BE2C (cell line): ENCODE data around the gene PPP5C.
A peak's percentile ranks its signal among the peaks of the same experiment; 100 is the strongest.

ENCODE experiments used
- DNase-seq: peaks from one replicate; pipeline ENCODE4 v3.0.0-alpha.2; 2020
- H3K27me3 ChIP-seq: fragments of 250-450 bp; sonication (Bioruptor Pico); 2 replicates; pipeline ENCODE4 v1.5.1; 2020; ENCODE audit warnings: mild to moderate bottlenecking
- H3K36me3 ChIP-seq: fragments of 250-450 bp; sonication (Bioruptor Pico); 2 replicates; pipeline ENCODE4 v1.5.1; 2020; ENCODE audit warnings: mild to moderate bottlenecking
- H3K4me1 ChIP-seq: fragments of 250-450 bp; sonication (Bioruptor Pico); 2 replicates; pipeline ENCODE4 v1.5.1; 2020
- H3K4me3 ChIP-seq: 2 replicates; pipeline ENCODE4 v1.5.1; 2011; ENCODE audit warnings: low read depth, low read length
- H3K9me3 ChIP-seq: fragments of 250-450 bp; sonication (Bioruptor Pico); 2 replicates; pipeline ENCODE4 v1.5.1; 2020
- TF ChIP-seq, protein P1 (sequence below): IDR thresholded peaks from 2 replicates; pipeline ENCODE4 v1.5.1; 2012; ENCODE audit warnings: mild to moderate bottlenecking, low read depth, low read length

PPP5C gene

DNA sequence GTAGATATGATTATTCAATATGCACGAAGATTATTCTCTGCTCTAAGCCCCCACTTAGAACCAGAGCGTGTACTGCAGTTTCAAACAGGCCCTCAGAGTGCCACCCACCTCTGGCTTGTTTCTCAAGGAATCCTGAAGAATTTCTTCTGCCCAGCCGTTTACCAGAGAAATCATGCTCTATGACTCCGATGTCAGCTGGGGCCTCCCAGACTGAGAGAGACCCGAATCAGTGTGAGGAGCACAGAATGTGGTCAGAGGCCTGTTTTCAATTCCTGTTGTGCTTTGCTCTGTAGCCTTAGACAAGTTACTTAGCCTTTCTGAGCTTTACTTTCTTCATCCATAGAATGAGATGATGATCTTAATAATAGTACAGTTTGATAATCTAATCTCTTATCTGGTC is 76.3 kb downstream of the PPP5C start:
- H3K4me1 ChIP-seq, result no peaks in the 10 kb centered on the region
- H3K9me3 ChIP-seq, result no peaks in the 10 kb centered on the region
- H3K27me3 ChIP-seq, result no peaks in the 10 kb centered on the region; the same call in 1 of the 2 replicates
- no peak for DNase-seq
- TF ChIP-seq, protein P1, sequence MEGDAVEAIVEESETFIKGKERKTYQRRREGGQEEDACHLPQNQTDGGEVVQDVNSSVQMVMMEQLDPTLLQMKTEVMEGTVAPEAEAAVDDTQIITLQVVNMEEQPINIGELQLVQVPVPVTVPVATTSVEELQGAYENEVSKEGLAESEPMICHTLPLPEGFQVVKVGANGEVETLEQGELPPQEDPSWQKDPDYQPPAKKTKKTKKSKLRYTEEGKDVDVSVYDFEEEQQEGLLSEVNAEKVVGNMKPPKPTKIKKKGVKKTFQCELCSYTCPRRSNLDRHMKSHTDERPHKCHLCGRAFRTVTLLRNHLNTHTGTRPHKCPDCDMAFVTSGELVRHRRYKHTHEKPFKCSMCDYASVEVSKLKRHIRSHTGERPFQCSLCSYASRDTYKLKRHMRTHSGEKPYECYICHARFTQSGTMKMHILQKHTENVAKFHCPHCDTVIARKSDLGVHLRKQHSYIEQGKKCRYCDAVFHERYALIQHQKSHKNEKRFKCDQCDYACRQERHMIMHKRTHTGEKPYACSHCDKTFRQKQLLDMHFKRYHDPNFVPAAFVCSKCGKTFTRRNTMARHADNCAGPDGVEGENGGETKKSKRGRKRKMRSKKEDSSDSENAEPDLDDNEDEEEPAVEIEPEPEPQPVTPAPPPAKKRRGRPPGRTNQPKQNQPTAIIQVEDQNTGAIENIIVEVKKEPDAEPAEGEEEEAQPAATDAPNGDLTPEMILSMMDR, result no peak
- H3K36me3 ChIP-seq, result no peaks in the 10 kb centered on the region
- no peak overlapping the region for H3K4me3 ChIP-seq

DNA sequence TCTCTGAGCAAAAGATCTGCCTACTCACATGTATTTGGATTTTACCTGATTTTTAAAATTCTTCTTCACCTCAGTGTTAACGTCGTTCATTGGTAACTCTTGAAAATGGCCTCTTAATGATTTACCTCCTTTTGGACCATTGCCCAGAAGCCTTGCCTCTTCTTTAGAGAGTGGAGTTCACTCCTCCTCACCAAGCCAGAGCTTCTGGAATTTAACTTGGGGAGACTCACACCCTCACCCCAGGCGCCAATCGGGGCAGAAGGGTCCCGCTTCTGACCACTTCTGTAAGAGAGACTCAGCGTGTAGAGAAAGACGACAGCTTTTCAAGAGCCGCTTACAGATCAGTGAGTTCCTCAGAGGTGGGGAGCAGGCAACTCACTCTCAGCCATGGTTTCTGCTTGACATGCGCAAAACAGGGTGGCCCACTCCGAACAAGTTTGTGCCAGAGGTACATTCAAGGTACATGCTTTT is 79.2 kb downstream of the PPP5C start:
- Histone ChIP-seq H3K4me3 (peak overlapping the region; percentile 78), H3K4me1 (no peaks in the 10 kb centered on the region), H3K27me3 (no peaks in the 10 kb centered on the region; the same call in 1 of the 2 replicates), H3K36me3 (no peaks in the 10 kb centered on the region), H3K9me3 (no peaks in the 10 kb centered on the region)
- TF ChIP-seq, protein P1, result no peak
- DNase-seq, result no peak

DNA sequence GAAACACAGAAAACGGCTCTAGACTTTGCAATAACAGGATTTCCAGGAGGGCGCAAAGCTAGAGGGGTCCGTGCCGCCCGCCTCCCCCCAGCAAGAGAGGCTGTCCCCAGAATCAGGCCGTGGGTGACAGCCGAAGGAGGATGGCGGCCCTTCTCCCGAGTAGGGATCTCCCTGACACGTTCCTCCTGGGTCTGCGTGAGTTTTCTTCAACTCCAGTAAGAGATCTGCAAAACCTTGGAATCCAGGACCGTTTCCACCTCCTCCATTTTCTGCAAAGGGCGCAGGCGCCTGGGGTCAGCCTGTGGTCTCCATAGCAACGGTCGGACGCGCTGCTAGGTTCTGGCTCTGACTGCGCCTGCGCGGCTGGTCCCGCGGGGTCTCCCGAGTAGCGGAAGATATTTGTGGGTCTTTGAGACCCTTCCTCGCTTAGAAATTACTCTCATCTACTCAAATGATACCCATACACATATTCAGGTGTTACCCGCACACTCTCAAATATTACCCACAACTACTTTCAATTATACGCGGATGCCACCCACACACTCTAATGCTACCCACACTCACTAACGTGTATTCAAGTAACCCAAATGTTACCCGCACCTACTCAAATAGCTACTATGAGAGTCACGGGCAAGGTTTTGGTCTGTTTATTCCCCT is 79.7 kb downstream of the PPP5C start:
- peak; percentile 91 for DNase-seq
- TF ChIP-seq, protein P1, result no peak
- H3K4me1 ChIP-seq, result no peaks in the 10 kb centered on the region
- no peaks in the 10 kb centered on the region for H3K36me3 ChIP-seq
- H3K27me3 ChIP-seq, result no peaks in the 10 kb centered on the region; the same call in 1 of the 2 replicates
- peak overlapping the region; percentile 78 for H3K4me3 ChIP-seq
- no peaks in the 10 kb centered on the region for H3K9me3 ChIP-seq

DNA sequence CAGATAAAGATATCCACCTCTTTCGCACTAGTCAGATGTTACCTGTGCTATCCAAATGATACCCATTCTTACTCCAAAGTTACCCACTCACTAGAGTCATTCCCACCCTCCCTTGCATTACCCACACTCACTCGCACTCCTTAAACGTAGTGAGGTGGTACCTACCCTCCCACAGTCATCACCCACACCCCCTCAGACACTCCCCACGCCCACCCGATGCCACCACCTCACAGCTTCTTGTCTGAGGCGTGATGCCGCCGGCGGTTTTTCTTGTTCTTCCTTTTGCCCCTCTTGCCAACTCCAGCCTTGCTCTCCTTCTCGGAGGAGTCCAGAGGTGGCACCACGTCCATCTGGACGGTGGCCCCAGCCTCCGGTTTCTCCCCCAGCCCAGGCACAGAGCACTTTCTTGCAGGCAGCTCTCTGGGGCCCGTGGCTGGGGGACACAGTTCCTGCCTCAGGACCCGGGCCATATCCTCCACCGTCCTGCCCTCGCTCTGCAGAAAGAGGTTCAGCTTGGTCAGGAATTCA is 80.7 kb downstream of the PPP5C start:
- no peak for DNase-seq
- no peak overlapping the region for H3K4me3 ChIP-seq
- H3K36me3 ChIP-seq, result no peaks in the 10 kb centered on the region
- no peaks in the 10 kb centered on the region for H3K9me3 ChIP-seq
- no peaks in the 10 kb centered on the region for H3K4me1 ChIP-seq
- TF ChIP-seq, protein P1, result no peak
- H3K27me3 ChIP-seq, result no peaks in the 10 kb centered on the region; the same call in 1 of the 2 replicates

DNA sequence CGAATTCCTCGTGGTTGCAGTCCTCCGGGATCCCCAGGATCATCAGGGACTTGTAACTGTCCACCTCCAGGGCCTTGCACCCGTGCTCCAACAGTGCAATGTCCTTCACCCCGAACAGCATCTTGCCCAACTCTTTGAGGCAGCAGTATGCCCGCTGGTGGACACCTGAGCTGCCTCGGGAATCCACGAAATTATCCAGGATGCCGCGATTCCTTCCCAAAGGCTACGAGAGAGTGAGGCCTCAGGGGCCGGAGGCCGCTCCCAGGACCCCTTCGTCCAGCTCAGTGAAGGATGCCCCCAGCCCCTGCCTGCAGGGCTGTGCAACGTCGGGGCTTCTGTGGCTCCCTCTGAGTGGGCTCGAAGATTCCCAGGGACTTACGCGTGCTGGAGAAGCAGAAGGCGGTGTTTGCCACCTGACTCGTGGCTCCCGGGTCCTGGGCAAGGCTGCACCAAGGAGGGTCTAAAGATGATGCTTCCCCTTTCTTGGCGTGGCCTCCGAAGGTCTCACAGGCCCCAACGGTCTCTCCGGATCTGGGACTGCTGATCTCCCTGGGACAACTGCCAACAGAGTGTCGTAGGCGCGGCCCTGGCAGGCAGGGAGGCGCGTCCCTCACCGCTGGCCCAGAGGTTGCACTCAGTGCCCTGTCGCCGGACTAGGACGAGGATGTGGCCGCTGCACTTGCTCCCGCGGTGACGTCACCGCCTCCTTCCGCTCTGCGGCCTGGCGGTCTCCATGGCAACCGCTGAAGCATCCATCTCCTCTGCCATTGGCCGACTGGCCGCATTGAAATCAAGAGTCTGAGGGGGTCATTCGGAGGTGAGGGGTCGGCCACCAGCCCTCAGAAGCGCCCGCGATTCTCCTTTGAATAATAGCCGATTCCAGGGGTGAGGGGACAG is 81.6 kb downstream of the PPP5C start, which contains the start of gene PNMA8C:
TSS of gene PNMA8C (minus strand) at position 698 of the 897 bp plus-strand sequence. CDS start at position 121, 577 bp downstream.
- H3K27me3 ChIP-seq, result no peaks in the 10 kb centered on the region; the same call in 1 of the 2 replicates
- peak within 1 kb of the TSS; percentile 57 for H3K4me3 ChIP-seq
- TF ChIP-seq, protein P1, result no peak
- DNase-seq, result peak; percentile 85
- H3K4me1 ChIP-seq, result no peaks in the 10 kb centered on the region
- no peaks in the 10 kb centered on the region for H3K9me3 ChIP-seq
- H3K36me3 ChIP-seq, result no peaks in the 10 kb centered on the region
